ENCODE data around the gene COX7A2.

Gene COX7A2, protein sequence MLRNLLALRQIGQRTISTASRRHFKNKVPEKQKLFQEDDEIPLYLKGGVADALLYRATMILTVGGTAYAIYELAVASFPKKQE

DNA sequence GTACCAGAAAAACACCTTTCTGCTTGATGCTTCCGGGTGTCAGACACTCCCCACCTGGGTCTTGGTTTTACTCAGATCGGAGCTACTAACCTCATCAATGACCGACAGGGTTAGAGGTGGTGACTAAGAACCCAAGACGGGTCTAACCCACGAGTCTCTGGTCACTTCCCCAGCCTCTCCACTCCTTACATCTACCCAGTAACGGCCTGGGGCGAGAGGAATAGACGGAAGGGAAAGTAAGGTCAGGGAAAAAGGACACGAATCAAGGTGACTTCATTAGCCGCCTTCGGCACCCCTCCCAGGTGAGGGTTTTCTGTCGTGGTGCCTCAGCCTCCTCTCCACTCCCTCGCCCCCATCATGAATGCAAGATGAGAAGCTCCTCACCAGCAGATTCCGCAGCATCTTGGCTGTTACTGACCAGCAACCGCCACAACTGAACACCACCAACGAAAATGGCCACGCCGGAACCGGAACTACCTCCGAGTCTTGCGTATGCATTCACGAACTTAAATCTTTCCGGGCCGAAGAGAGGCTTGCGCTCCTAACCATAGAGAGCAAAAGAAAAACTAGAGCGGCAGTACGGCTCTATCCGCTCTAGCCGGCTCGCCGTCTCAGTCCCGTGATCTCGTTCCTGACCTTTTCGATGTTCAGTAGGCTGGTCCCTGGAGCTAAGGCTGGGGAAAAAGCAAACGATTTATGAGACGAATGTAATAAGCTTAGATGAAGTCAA, at the start of gene COX7A2:
COX7A2 (minus strand) TSS at position 469 of the 730 bp plus-strand sequence; CDS start at position 402, 67 bp downstream.
- peak; percentile 72 for DNase-seq (ENCODE audit: low read depth in 1 of 2, low spot score in 1 of 2)

GRCh38 chr6:75292555-75292954, 49.0 kb upstream of the COX7A2 start:
- DNase-seq (ENCODE audit: low read depth in 1 of 2, low spot score in 1 of 2): no peak

- no peak for DNase-seq (ENCODE audit: low read depth in 1 of 2, low spot score in 1 of 2)
These were observed 48.1 kb upstream of the COX7A2 start for GRCh38 chr6:75291744-75292143.

- no peak for DNase-seq (ENCODE audit: low read depth in 1 of 2, low spot score in 1 of 2)
These were observed 47.7 kb upstream of the COX7A2 start for GRCh38 chr6:75291331-75291730.

DNA sequence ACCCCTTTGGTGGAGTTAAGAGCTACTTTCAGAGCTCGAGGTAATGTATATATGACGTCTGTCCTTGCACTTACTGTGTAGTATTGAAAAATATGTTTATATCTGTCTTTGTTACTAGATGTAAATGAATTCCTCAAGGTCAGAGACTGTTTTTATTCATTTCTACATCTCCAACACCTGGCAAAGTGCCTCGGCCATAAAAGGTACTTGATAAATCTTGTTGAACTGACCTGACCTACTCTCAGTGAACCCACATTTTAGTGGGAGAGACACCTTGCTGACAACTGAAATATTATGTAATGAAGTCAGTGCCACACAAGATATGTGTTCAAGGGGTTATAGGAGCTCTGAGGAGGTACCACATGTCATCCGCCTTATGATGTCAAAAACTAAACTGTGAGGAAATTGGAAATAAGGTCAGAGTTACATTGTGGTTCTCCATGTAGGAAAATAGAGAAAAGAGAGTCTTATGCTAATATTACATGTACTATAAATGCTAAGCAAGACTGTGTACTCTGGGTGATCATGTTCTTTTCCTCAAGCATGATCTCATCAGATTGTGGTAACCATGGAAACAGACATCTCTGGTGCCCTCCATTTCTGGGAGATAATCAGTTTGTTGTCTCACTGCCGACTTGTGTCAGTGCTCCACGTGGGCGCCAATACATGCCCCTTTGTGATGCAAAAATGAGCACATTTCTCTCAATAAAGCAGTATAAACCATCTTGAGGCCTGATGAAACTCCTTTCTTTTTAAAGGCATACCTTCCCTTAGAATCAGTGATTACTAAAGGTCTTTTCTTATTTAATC, 46.7 kb upstream of the COX7A2 start:
- no peak for DNase-seq (ENCODE audit: low read depth in 1 of 2, low spot score in 1 of 2)

DNA sequence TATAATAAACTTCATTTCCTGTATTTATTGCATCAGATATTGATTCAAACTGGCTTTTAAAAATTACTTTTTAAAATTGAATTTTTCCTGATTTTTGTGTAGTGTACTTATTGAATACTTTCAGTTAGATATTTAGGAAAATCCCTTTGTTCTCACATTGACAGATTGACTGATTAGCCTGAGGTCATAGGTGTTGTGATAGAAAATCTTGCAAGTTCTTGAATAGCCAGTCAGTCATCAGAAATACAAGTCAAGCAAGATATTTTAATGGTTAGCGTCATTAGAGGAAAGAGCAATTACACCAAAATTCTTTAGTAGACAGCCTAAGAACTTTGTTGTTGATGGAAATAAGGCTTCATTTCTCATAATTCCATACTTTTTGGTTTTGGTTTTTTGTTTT, 44.4 kb upstream of the COX7A2 start:
- no peak for DNase-seq (ENCODE audit: low read depth in 1 of 2, low spot score in 1 of 2)

- no peak for DNase-seq (ENCODE audit: low read depth in 1 of 2, low spot score in 1 of 2)
These were observed 43.8 kb upstream of the COX7A2 start for GRCh38 chr6:75287424-75287823.

DNA sequence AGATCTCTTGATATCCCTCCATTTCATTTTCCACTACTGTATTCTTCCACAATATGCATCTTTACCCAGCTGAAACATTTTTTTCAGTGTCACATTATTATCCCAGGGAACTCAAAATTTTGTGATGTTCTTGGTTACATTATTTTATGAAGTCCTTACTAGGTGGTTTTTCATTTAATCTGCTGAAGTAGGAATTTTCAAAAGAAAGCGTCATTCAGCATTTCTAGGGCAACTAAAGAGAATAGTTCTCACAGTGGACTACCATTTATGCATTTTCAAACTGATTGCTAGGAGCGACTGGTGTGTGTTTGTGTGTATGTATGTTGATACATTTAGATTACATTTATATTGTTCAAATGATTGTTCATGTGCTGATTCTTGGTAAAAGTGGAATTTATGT, 43.4 kb upstream of the COX7A2 start:
- DNase-seq (ENCODE audit: low read depth in 1 of 2, low spot score in 1 of 2): no peak

DNA sequence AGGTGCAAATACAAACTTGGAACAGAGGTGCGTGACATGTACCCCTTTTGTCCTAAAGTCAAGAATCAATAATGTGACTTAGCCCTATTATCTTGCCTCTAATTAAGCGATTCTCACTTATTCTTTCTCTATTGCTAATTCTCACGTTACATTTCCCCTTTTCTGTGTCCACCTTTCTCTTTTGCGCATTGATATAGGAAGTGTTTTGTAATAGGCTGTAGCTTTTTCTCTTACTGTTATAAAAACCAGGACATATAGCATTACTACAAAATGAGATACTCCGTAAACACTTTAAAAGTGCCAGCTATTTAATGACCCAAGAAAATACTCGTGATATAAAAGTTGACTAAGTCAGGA, 41.7 kb upstream of the COX7A2 start:
- DNase-seq (ENCODE audit: low read depth in 1 of 2, low spot score in 1 of 2): no peak

DNA sequence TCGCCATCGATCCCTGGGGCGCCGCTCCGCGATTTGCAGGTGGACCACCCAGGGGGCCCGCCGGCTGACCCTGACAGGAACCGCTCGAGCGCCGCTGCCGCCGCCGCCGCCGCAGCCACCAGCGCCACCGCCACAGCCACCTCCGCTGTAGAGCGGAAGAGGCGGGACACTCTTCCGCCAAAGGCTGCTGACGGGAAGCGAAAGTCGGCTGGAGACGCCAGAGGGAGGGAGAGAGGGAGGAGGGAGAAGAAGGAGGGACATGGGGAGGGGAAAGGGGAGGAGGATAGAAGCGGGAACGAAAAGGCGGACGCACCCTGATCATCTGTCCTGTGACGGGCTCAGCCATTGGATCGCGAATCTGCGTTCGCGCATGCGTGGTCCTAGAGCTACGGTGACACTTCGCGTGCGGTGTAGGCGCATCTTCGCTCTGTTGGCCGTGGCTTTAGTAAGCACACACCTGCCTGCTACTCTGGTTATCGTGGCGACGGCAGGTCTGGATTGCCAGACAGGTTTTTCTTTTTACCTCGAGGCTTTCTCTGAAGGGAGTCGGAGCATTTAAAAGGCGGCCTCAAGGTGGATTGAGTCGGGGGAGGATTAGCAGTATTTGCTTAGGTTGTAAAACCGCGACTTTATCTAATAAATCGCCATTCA, 41.2 kb upstream of the COX7A2 start, which contains the start of gene TMEM30A:
TMEM30A (minus strand) TSS at position 161 of the 651 bp plus-strand sequence; CDS start at position 7, 154 bp downstream.
- peak; percentile 92 to 95 for DNase-seq (ENCODE audit: low read depth in 1 of 2, low spot score in 1 of 2)

GRCh38 chr6:75283907-75284631, 40.5 kb upstream of the COX7A2 start:
- DNase-seq (ENCODE audit: low read depth in 1 of 2, low spot score in 1 of 2): no peak

DNA sequence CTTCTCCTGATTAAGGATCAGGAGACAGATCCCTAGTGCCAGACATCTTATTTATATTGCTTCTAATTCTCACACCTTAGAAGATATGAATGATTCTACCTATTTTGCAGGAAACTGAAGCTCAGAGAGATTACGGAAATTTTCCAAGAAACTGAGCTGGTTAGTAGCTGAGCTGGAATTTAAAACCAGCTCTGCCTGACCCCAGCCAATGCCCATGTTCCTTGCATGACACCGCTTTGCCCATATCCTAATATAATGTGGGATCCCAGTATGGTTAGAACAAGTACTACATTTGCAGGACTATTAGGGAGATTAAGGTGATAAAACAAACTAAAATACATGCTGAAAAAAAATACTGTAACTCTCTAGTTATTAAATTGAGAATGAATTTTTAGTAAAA, 39.1 kb upstream of the COX7A2 start:
- DNase-seq (ENCODE audit: low read depth in 1 of 2, low spot score in 1 of 2): no peak

GRCh38 chr6:75281653-75282052, 38.1 kb upstream of the COX7A2 start:
- no peak for DNase-seq (ENCODE audit: low read depth in 1 of 2, low spot score in 1 of 2)

- DNase-seq (ENCODE audit: low read depth in 1 of 2, low spot score in 1 of 2): no peak
These were observed 36.7 kb upstream of the COX7A2 start for GRCh38 chr6:75280131-75280855.

GRCh38 chr6:75279418-75279817, 35.8 kb upstream of the COX7A2 start:
- no peak for DNase-seq (ENCODE audit: low read depth in 1 of 2, low spot score in 1 of 2)

GRCh38 chr6:75278474-75279077, 35.0 kb upstream of the COX7A2 start:
- DNase-seq (ENCODE audit: low read depth in 1 of 2, low spot score in 1 of 2): no peak

- DNase-seq (ENCODE audit: low read depth in 1 of 2, low spot score in 1 of 2): no peak
These were observed 31.5 kb upstream of the COX7A2 start for GRCh38 chr6:75275067-75275466.

- DNase-seq (ENCODE audit: low read depth in 1 of 2, low spot score in 1 of 2): no peak
These were observed 29.4 kb upstream of the COX7A2 start for GRCh38 chr6:75273009-75273408.

DNA sequence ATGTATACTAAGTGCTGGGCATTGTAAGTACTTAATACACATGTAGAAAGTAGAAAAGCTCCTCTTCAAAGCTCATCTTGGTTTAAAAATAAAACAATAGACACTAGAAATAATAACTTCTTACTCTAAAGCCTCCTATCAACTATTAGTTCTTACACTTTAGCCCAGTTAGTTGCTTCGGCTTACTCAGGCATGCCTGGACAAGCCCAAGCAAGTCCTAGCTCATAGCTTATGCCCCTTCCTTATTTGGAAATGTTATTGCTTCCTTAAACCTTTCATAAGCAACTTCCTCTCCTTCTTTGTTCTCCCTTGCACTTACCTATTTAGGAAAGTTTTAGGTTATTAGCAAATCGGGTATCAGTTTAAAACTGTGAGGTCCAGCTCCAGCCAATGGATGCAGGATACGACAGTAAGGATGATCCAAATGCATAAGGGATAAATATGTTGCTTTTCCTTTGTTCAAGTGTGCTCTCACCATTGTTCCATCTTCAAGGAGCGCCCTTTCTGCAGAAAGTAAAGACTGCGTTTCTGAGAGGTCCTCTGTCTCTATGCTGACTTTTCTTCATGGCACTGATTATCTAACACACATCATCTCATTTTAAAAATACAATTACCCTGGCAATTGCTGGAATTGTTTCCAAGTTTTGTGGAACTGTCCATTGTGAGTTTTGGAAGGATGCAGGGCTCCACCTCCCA, 28.7 kb upstream of the COX7A2 start:
- DNase-seq (ENCODE audit: low read depth in 1 of 2, low spot score in 1 of 2): no peak
